Endothelial cell (in vitro differentiated cells): ENCODE results near the gene LRRC2. TPM values are rescaled to one million over a fixed set of nuclear protein-coding genes. Genes with fewer than 3 reads are reported as not detected.

ENCODE experiments used
- DNase-seq: peaks from one replicate; pipeline ENCODE4 v3.0.0; 2021; ENCODE audit warnings: low spot score
- H3K27ac Mint-ChIP-seq: one replicate; pipeline ENCODE4 v1.8.0; 2021; ENCODE audit warnings: mixed read lengths, inconsistent platforms; ENCODE audit not compliant: unreplicated experiment
- H3K27me3 Mint-ChIP-seq: one replicate; pipeline ENCODE4 v1.8.0; 2021; ENCODE audit warnings: mild to moderate bottlenecking, moderate library complexity, mixed read lengths, inconsistent platforms; ENCODE audit not compliant: unreplicated experiment
- H3K36me3 Mint-ChIP-seq: one replicate; pipeline ENCODE4 v1.8.0; 2021; ENCODE audit warnings: mild to moderate bottlenecking, low read depth, mixed read lengths, inconsistent platforms; ENCODE audit not compliant: unreplicated experiment
- H3K4me1 Mint-ChIP-seq: one replicate; pipeline ENCODE4 v1.8.0; 2021; ENCODE audit warnings: mild to moderate bottlenecking, mixed read lengths, inconsistent platforms; ENCODE audit not compliant: unreplicated experiment
- H3K4me3 Mint-ChIP-seq: one replicate; pipeline ENCODE4 v1.8.0; 2021; ENCODE audit warnings: mild to moderate bottlenecking, mixed read lengths, inconsistent platforms; ENCODE audit not compliant: unreplicated experiment
- H3K9me3 Mint-ChIP-seq: one replicate; pipeline ENCODE4 v1.8.0; 2021; ENCODE audit warnings: mixed read lengths, inconsistent platforms; ENCODE audit not compliant: unreplicated experiment
- total RNA-seq: library from RNA; stranded (reverse); fragmentation: NEBNext Ultra II Directional; extraction: Animal tissue kit (Norgen Biotek cat#: 25700); gene quantifications from one replicate; pipeline ENCODE4 v1.2.1, GENCODE V29; 2021; ENCODE audit not compliant: unreplicated experiment
- TF ChIP-seq, protein P1 (sequence below): fragments of 200-600 bp; sonication (generic); IDR thresholded peaks from one replicate; pipeline ENCODE4 v1.5.0; 2021; ENCODE audit warnings: antibody characterized with exemption; ENCODE audit not compliant: unreplicated experiment

LRRC2 gene
- total RNA-seq, 1 donor from 2014 or later, result 0.23 TPM

DNA sequence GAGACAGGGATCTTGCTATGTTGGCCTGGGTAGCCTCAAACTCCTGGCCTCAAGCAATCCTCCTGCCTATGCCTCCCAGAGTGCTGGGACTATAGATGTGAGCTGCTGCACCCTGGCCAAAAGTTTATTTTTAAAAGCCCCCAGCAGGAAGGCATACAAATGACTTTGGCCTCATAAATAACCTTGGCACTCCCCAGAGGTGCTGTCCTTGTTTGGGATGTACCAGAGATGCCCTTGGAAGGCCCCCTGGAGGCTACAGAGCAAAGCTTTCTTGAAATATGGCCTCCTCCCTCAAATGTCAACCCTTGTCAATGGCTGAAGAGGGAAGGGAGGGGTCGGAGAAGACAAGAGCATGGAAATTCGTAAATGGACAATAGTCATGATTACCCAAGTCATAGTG is 82.3 kb downstream of the LRRC2 start:
- peaks cover 3% of the 10 kb centered on the region for H3K27me3 Mint-ChIP-seq
- DNase-seq, result no peak

GRCh38 chr3:46482632-46483350 is 83.3 kb downstream of the LRRC2 start:
- H3K4me3 Mint-ChIP-seq, result no peak overlapping the region
- no peak for DNase-seq
- no peaks in the 10 kb centered on the region for H3K9me3 Mint-ChIP-seq
- H3K27me3 Mint-ChIP-seq, result peaks cover 3% of the 10 kb centered on the region
- TF ChIP-seq, protein P1, sequence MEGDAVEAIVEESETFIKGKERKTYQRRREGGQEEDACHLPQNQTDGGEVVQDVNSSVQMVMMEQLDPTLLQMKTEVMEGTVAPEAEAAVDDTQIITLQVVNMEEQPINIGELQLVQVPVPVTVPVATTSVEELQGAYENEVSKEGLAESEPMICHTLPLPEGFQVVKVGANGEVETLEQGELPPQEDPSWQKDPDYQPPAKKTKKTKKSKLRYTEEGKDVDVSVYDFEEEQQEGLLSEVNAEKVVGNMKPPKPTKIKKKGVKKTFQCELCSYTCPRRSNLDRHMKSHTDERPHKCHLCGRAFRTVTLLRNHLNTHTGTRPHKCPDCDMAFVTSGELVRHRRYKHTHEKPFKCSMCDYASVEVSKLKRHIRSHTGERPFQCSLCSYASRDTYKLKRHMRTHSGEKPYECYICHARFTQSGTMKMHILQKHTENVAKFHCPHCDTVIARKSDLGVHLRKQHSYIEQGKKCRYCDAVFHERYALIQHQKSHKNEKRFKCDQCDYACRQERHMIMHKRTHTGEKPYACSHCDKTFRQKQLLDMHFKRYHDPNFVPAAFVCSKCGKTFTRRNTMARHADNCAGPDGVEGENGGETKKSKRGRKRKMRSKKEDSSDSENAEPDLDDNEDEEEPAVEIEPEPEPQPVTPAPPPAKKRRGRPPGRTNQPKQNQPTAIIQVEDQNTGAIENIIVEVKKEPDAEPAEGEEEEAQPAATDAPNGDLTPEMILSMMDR, result no peak
- H3K36me3 Mint-ChIP-seq, result no peaks in the 10 kb centered on the region
- peaks cover 18% of the 10 kb centered on the region for H3K4me1 Mint-ChIP-seq
- H3K27ac Mint-ChIP-seq, result no peak overlapping the region

More for the DNA sequence above, 82.3 kb downstream of the LRRC2 start:
- Mint-ChIP-seq H3K4me1 (peaks cover 18% of the 10 kb centered on the region), H3K4me3 (no peak overlapping the region), H3K36me3 (no peaks in the 10 kb centered on the region), H3K27ac (no peak overlapping the region), H3K9me3 (no peaks in the 10 kb centered on the region)
- TF ChIP-seq, protein P1, result no peak

DNA sequence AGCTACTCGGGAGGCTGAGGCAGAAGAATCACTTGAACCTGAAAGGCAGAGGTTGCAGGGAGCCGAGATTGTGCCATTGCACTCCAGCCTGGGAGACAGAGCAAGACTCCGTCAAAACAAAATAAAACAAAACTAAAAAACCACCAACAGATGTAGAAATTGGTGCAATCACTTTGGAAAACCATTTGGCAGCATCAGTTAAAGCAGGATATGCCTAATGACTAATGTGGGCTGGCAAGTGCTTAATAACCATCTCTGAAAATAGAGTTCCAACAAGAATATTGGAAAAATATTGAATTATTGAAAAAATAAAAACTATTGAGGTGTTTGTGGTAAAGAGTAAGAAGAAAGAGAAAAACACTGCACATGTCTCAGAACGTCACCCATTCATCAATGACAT is 84.5 kb downstream of the LRRC2 start:
- H3K27me3 Mint-ChIP-seq, result peaks cover 3% of the 10 kb centered on the region

GRCh38 chr3:46480491-46481195 is 85.5 kb downstream of the LRRC2 start:
- H3K9me3 Mint-ChIP-seq, result no peaks in the 10 kb centered on the region
- H3K4me3 Mint-ChIP-seq, result no peak overlapping the region
- DNase-seq, result no peak
- H3K27me3 Mint-ChIP-seq, result peaks cover 3% of the 10 kb centered on the region
- H3K36me3 Mint-ChIP-seq, result no peaks in the 10 kb centered on the region
- TF ChIP-seq, protein P1, result no peak
- no peak overlapping the region for H3K27ac Mint-ChIP-seq
- peaks cover 18% of the 10 kb centered on the region for H3K4me1 Mint-ChIP-seq

More for the DNA sequence above, 84.5 kb downstream of the LRRC2 start:
- TF ChIP-seq, protein P1, result no peak
- no peak for DNase-seq
- no peaks in the 10 kb centered on the region for H3K9me3 Mint-ChIP-seq
- H3K4me1 Mint-ChIP-seq, result peaks cover 18% of the 10 kb centered on the region
- H3K27ac Mint-ChIP-seq, result no peak overlapping the region
- H3K4me3 Mint-ChIP-seq, result no peak overlapping the region
- H3K36me3 Mint-ChIP-seq, result no peaks in the 10 kb centered on the region

GRCh38 chr3:46479696-46480095 is 86.4 kb downstream of the LRRC2 start:
- peaks cover 3% of the 10 kb centered on the region for H3K27me3 Mint-ChIP-seq
- peaks cover 3% of the 10 kb centered on the region for H3K36me3 Mint-ChIP-seq
- no peaks in the 10 kb centered on the region for H3K9me3 Mint-ChIP-seq
- no peak overlapping the region for H3K4me3 Mint-ChIP-seq
- peaks cover 18% of the 10 kb centered on the region for H3K4me1 Mint-ChIP-seq
- TF ChIP-seq, protein P1, result no peak
- no peak for DNase-seq
- H3K27ac Mint-ChIP-seq, result no peak overlapping the region
